ENCODE data around the gene ACTL10.

GRCh38 chr20:33629533-33629932 is 37.2 kb upstream of the ACTL10 start:
- no peak for TF ChIP-seq CTCF (IDR thresholded peaks at IDR 0.05; ENCODE audit: insufficient read depth, low read depth, low read length)
- TF ChIP-seq EZH2 (IDR thresholded peaks at IDR 0.05; ENCODE audit: insufficient read depth, low read length): no peak

Measured in astrocyte (in vitro differentiated cells and primary cell).